LNCaP clone FGC (cell line): ENCODE results near the gene GRM8.
"Not testable (repeated sequence)": the region's sequence is repeated elsewhere in the genome, so short reads cannot be mapped to it uniquely, and the experiment has no call there.

Source experiments
- DNase-seq: peaks from one replicate; pipeline ENCODE4 v3.0.0-alpha.2; 2011; ENCODE audit warnings: low read depth
- H3K4me3 ChIP-seq: 2 replicates; pipeline ENCODE4 v1.5.1; 2011; ENCODE audit warnings: mild to moderate bottlenecking, low read depth, low read length, control low read depth
- TF ChIP-seq, protein P1 (sequence below): IDR thresholded peaks from 2 replicates; pipeline ENCODE4 v1.5.1; 2012; ENCODE audit warnings: mild to moderate bottlenecking; ENCODE audit not compliant: control insufficient read depth, insufficient read depth; ENCODE audit errors: extremely low read depth

GRM8 gene

DNA sequence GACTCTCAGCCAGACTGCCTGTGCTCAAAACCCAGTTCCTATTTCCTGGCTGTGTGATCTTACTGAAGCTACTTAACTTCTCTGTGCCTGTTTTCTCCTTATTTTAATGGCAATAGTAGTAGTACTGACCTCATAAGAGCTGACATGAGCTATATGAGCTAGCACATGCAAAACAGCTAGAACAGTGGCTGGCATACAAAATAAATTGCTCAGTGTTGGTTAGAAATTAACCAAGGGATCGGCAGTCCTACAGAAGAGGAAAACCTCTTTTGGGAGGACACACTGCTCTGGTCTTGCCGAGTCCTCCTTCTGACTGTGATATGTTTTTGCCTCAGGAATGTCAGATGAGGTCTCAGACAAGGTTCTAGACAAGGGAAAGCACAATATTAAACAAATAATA, 322.6 kb downstream of the GRM8 start:
- TF ChIP-seq, protein P1, sequence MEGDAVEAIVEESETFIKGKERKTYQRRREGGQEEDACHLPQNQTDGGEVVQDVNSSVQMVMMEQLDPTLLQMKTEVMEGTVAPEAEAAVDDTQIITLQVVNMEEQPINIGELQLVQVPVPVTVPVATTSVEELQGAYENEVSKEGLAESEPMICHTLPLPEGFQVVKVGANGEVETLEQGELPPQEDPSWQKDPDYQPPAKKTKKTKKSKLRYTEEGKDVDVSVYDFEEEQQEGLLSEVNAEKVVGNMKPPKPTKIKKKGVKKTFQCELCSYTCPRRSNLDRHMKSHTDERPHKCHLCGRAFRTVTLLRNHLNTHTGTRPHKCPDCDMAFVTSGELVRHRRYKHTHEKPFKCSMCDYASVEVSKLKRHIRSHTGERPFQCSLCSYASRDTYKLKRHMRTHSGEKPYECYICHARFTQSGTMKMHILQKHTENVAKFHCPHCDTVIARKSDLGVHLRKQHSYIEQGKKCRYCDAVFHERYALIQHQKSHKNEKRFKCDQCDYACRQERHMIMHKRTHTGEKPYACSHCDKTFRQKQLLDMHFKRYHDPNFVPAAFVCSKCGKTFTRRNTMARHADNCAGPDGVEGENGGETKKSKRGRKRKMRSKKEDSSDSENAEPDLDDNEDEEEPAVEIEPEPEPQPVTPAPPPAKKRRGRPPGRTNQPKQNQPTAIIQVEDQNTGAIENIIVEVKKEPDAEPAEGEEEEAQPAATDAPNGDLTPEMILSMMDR = no peak
- DNase-seq = no peak
- no peak overlapping the region for H3K4me3 ChIP-seq

DNA sequence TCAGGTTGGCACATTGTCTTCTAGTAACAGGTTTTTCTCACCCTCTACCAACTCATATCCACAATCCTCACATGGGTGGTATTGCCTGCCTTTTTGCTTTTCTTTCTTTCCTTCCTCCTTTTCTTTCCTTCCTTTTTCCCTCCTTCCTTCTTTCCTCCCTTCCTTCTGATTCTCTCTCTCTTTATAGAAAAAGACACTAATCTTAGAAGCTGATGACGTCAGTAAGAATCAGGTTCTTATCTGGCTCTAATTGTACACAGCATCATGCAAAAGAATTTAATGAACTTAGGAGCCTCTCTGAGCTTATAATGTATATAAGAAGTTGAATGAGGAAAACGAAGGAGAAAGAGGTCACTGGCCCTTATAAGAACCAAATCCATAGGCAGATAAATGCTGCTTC, 328.3 kb downstream of the GRM8 start:
- no peak for DNase-seq
- H3K4me3 ChIP-seq = no peak overlapping the region
- TF ChIP-seq, protein P1 = no peak

DNA sequence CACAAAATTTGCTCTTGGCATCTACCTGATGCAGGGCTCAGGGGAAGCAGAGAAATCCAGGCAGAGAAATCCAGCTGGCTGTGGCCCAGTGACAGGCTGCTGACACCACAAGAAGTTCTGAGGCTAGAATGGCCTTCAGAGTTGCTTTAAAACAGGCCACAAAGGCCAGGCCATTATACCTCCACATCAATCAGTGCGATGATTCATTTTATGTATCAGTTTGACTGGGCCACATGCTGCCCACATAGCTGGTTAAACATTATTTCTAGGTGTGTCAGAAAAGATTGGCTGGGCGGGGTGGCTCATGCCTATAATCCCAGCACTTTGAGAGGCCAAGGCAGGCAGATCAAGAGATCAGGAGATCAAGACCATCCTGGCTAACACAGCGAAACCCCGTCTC, 341.1 kb downstream of the GRM8 start:
- DNase-seq, H3K4me3 ChIP-seq: not testable (repeated sequence)

DNA sequence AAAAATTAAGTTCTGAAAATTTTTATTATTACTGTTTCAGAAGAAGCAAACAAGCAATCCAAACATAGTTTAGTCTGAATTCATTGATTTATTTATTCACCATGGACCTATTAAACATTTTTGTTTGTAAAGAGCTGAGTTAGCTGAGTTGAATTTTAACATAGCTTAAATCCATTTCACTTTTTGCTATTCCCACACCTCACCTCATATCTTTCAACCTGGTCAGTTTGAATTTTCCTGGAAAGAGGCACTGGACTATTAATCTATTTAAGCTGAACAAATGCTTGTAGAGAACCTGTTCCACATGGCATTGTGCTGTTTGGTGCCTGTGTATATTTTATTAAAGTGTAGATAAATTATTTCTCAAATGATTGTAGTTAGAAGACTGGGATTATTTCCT, 344.2 kb downstream of the GRM8 start:
- H3K4me3 ChIP-seq, DNase-seq: not testable (repeated sequence)

DNA sequence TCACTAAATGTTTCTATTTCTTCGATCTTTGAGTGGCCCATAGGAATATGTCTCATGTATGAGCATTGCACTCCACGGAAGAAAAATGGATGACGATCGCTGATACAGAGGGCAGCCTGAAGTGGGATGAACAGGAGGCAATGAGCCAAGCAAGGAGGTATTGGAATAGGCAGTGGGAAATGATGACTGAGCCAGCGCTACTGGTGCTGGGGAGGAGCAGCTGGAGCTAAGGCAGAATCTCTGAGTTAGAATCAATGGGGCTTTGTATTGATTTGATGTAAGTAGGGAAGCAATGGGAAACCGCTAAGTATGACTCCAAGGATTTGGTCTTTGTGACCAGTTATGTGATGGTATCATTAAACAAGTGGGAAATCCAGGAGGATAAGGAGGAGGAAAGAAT, 345.1 kb downstream of the GRM8 start:
- not testable (repeated sequence) for H3K4me3 ChIP-seq, DNase-seq

DNA sequence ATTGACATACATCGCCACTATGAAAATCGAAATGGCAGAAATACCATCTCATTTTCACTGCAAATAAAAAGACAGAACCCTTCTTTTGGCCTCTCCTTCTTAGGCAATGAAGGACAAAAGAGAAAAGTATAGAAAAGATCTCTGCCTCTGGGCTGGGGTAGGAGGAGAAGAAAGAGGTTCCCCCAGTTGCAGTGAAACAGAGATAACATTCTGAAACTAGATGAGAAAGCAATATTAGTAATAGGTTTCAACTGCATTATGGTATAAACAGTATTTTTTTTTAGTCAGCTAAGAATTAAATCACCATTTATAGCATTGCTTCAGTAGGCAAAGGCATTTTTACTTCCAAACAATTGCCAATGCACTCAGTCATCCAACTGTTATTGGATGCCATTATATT, 347.5 kb downstream of the GRM8 start:
- H3K4me3 ChIP-seq, DNase-seq: not testable (repeated sequence)

DNA sequence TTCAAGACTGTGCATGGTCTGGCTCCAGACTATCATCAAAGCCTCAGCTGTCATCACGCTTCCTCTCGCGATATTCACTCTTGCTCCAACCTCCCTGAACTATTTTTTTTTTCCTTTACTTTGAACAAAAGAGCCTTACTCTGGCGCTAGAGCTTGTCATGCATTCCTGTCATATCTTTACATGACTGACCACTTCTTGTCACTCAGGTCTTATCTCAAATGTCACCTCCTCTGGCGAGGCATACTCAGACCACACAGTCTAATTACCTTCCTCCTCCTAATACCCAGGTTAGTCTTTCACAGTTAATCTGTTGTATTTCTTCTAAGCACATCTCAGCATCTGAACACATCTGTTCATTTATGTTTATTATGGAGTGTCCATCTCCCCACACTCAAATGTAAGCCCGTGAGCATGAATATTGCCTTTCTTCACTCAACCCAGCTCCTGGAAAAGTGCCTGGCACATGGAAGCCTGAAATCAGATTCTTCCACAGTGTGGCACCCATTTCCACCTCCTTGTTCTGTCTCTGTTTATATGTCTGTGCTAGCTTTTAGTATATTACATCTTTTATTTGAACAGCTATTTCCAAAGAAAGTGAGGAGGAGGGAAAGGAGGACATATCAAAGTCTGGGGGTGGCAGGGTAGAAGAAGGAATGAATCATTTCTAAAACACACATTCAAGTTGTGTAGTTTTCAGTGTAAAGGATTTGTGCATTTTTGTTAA, 351.5 kb downstream of the GRM8 start:
- not testable (repeated sequence) for H3K4me3 ChIP-seq, DNase-seq

DNA sequence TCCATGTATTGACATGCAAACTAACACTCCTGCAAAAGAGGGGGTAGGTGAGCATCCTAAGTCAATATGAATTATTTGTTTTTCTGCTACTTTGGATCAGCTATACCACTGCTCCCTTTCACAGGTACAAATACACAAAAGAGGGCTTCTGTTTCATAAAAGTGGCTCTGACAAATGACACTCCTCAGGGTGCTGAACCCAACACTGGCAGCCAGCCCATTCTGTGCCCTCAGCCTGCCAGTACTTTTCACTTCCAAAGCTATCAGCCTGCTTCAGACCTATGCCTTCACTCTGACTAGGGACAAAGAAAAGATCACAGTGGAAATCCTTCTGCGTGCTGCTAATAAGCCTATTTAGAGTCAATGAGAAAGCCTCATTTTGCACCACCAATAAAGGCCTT, 364.8 kb downstream of the GRM8 start:
- not testable (repeated sequence) for H3K4me3 ChIP-seq, DNase-seq

DNA sequence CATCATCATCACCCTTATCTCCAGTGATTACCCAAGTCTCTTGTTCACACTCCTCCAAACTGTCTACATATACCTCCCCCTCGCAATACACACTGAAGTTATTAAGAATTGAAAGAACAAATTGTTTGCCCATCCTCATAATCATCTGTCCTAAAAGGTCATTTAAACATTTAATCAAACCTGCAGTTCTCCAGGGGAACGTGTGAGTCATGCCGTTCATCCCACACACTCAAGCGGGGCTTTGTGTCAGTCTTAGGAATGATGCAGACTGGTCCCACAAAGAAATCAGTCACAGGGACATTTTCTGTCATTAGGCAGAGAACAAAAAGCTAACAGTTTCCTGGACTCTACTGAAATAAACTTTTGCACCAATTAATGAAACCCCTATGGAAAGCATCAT, 365.2 kb downstream of the GRM8 start:
- not testable (repeated sequence) for H3K4me3 ChIP-seq, DNase-seq

DNA sequence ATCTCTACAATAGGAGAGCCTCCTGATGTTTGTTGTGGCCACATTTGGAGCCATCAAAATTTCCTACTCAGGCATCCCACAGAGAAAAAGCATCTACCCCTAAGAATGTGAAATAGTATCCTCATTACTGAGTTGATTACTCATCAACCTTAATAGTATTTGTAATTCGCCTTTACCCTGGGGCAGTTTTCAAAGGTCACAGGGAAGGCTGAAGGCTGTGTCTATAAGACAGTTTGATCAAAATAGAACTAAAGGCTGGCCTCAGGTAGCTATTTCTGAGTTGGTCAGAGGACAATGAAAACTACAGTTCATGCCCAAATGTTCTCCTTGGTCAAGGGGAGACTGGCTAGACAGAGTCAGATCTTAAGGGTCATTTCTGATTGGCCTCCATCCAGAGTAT, 370.0 kb downstream of the GRM8 start:
- not testable (repeated sequence) for DNase-seq, H3K4me3 ChIP-seq

DNA sequence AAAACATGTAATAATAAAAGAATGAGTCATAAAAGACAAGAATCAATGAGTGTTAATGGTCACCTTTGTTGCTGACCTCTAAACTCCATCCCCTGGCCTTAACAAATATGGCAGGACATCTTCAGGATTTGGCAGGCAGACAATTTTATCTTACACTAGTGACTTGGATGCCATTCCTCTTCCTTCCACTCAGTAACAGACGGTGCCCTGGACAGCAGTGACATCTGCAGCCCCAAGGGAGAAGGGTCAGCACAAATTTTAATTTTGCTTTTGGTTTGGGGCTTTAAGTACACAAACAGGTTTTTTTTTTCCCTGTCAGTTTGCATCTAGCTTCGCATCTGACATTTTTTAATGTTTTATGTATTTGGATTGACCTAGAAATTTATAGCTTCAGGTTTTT, 370.8 kb downstream of the GRM8 start:
- TF ChIP-seq, protein P1 = peak; percentile 30; the same call in 1 of the 2 replicates
- not testable (repeated sequence) for H3K4me3 ChIP-seq
- peak; percentile 15 for DNase-seq
